MCF 10A (cell line): ENCODE data around the gene EPHA8. TPM values are rescaled to one million over a fixed set of nuclear protein-coding genes. Genes with fewer than 3 reads are reported as not detected.

Experiments used
- BruUV-seq: library from RNA; stranded (reverse); fragments of 400-500 nt; replicated peaks from 2 replicates; lab custom pipeline; 2021; lab: Mats Ljungman, UMichigan
- CTCF ChIA-PET: fragments of 300-600 bp; sonication (Branson Sonifier 250); formaldehyde crosslinking; extraction: SDS; loops from one replicate; lab custom pipeline; 2021; ENCODE audit warnings: antibody characterized with exemption, inconsistent platforms; lab: Yijun Ruan, JAX
- POLR2A ChIA-PET: fragments of 300-600, 350-650 bp; sonication (Branson Sonifier 250); formaldehyde crosslinking; extraction: SDS; loops from one replicate; lab custom pipeline; 2020; ENCODE audit warnings: antibody characterized with exemption, inconsistent platforms; lab: Yijun Ruan, JAX
- DNase-seq: peaks from one replicate; pipeline ENCODE4 v3.0.0-alpha.2; 2018; ENCODE audit not compliant: unreplicated experiment
- H3K27ac Mint-ChIP-seq: one replicate; pipeline ENCODE4 v1.8.0; 2022; ENCODE audit warnings: mild to moderate bottlenecking, low read depth, mixed read lengths; ENCODE audit not compliant: unreplicated experiment
- H3K27me3 Mint-ChIP-seq: one replicate; pipeline ENCODE4 v1.8.0; 2022; ENCODE audit warnings: mixed read lengths; ENCODE audit not compliant: insufficient read depth, unreplicated experiment
- H3K36me3 Mint-ChIP-seq: one replicate; pipeline ENCODE4 v1.8.0; 2022; ENCODE audit warnings: mild to moderate bottlenecking, moderate library complexity, mixed read lengths; ENCODE audit not compliant: insufficient read depth, unreplicated experiment
- H3K4me1 Mint-ChIP-seq: one replicate; pipeline ENCODE4 v1.8.0; 2022; ENCODE audit warnings: mixed read lengths; ENCODE audit not compliant: insufficient read depth, unreplicated experiment
- H3K4me3 Mint-ChIP-seq: one replicate; pipeline ENCODE4 v1.8.0; 2022; ENCODE audit warnings: mild to moderate bottlenecking, moderate library complexity, mixed read lengths; ENCODE audit not compliant: unreplicated experiment
- H3K9me3 Mint-ChIP-seq: one replicate; pipeline ENCODE4 v1.8.0; 2022; ENCODE audit warnings: mixed read lengths; ENCODE audit not compliant: unreplicated experiment
- CTCF ChIP-seq: fragments of 200-600 bp; IDR thresholded peaks from one replicate; pipeline ENCODE4 v1.8.0; 2022; ENCODE audit warnings: antibody characterized with exemption, mild to moderate bottlenecking; ENCODE audit not compliant: unreplicated experiment
- intact Hi-C: fragments of 100-400 bp; cut with micrococcal nuclease; formaldehyde crosslinking; loops from 2 replicates; pipeline ENCODE4 v1.14.1; 2022
- total RNA-seq: library from RNA; stranded (reverse); gene quantifications from 2 replicates; pipeline ENCODE4 v1.2.3, GENCODE V29; 2022

EPHA8 gene
- total RNA-seq, 1 experiment from 2014 or later, result not detected

- ChIA-PET CTCF (interaction anchor here (0.7 to 0.8 kb wide), 3 partner anchors 18 to 497 kb away, joined by 3 to 4 read pairs (median 4); no protein-coding TSS in a partner anchor), POLR2A (no interaction called here)
- intact Hi-C loops, result no loop called here
- Mint-ChIP-seq H3K27ac (no peak overlapping the region), H3K27me3 (peaks cover 89% of the 10 kb centered on the region), H3K36me3 (no peaks in the 10 kb centered on the region), H3K4me1 (no peaks in the 10 kb centered on the region), H3K4me3 (no peak overlapping the region), H3K9me3 (no peaks in the 10 kb centered on the region)
- no peak for TF ChIP-seq CTCF
- no TSS peak for BruUV-seq
- no peak for DNase-seq
These were observed 65.6 kb downstream of the EPHA8 start for GRCh38 chr1:22628698-22629444.

GRCh38 chr1:22629886-22630285 is 66.6 kb downstream of the EPHA8 start:
- Mint-ChIP-seq H3K27me3 (peaks cover 89% of the 10 kb centered on the region), H3K9me3 (no peaks in the 10 kb centered on the region), H3K27ac (no peak overlapping the region), H3K4me3 (no peak overlapping the region), H3K36me3 (no peaks in the 10 kb centered on the region), H3K4me1 (no peaks in the 10 kb centered on the region)
- POLR2A ChIA-PET, result no interaction called here
- no peak for TF ChIP-seq CTCF
- CTCF ChIA-PET, result no interaction called here
- no peak for DNase-seq
- no TSS peak for BruUV-seq
- intact Hi-C loops, result no loop called here

- Mint-ChIP-seq H3K4me3 (no peak overlapping the region), H3K4me1 (no peaks in the 10 kb centered on the region), H3K9me3 (no peaks in the 10 kb centered on the region), H3K36me3 (no peaks in the 10 kb centered on the region), H3K27ac (no peak overlapping the region), H3K27me3 (peaks cover 72% of the 10 kb centered on the region)
- no peak for TF ChIP-seq CTCF
- CTCF ChIA-PET, result interaction anchor here (0.5 to 1.5 kb wide), 7 partner anchors 8 to 863 kb away, joined by 3 to 7 read pairs (median 3); no protein-coding TSS in a partner anchor
- no peak for DNase-seq
- POLR2A ChIA-PET, result interaction anchor here (1.0 kb wide), 1 partner anchor 21 kb away, joined by 3 read pairs; no protein-coding TSS in a partner anchor
- intact Hi-C loops, result no loop called here
- no TSS peak for BruUV-seq
These were observed 70.6 kb downstream of the EPHA8 start for GRCh38 chr1:22633697-22634463.

GRCh38 chr1:22635436-22635835 is 72.1 kb downstream of the EPHA8 start:
- no peaks in the 10 kb centered on the region for H3K36me3 Mint-ChIP-seq
- H3K27ac Mint-ChIP-seq, result no peak overlapping the region
- DNase-seq, result no peak
- no peaks in the 10 kb centered on the region for H3K4me1 Mint-ChIP-seq
- intact Hi-C loops, result no loop called here
- ChIA-PET CTCF (interaction anchor here (0.5 to 0.6 kb wide), 4 partner anchors 8 to 718 kb away, joined by 3 read pairs; no protein-coding TSS in a partner anchor), POLR2A (no interaction called here)
- no TSS peak for BruUV-seq
- no peaks in the 10 kb centered on the region for H3K9me3 Mint-ChIP-seq
- TF ChIP-seq CTCF, result no peak
- no peak overlapping the region for H3K4me3 Mint-ChIP-seq
- peaks cover 57% of the 10 kb centered on the region for H3K27me3 Mint-ChIP-seq
